Measurements from ENCODE around the gene USP10. TPM values are rescaled to one million over a fixed set of nuclear protein-coding genes. Genes with fewer than 3 reads are reported as not detected.

USP10 gene
- total RNA-seq, 4 donors from 2014 or later = 63.0 to 98.4 (median 70.9) TPM

DNA sequence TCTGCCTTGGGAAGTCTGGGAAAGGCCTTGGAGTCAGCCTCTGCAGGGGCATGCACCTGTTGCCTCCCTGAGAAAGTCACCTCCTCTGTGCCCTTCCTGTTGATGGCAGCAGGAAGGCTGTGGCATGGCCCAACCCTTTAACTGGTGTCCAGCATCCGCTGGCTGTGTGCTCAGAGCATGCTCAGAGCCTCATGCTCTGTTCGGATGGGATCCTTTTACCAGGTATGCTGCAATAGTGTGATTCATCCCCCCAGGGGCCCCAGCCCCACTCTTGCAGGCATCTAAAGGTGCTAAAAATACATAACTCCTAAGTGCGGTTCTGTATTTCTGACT is 26.6 kb upstream of the USP10 start:
- Histone ChIP-seq H3K27me3 (no peaks in the 10 kb centered on the region), H3K4me1 (no peaks in the 10 kb centered on the region), H3K27ac (no peak overlapping the region), H3K9me3 (no peaks in the 10 kb centered on the region), H3K36me3 (no peaks in the 10 kb centered on the region), H3K4me3 (replicated peaks in 1 of 3) (no peak overlapping the region)
- WGBS, 2 donors = 90 to 100% methylated on average over 2 of the region's 3 CpGs
- DNase-seq = no peak
- no peak for TF ChIP-seq CTCF (IDR thresholded peaks at IDR 0.05)
- TF ChIP-seq POLR2A (IDR thresholded peaks at IDR 0.05) = no peak
- intact Hi-C loops (cut with DNase I) = loop anchor here (2.0 kb wide), 1 partner anchor 52 kb away; no protein-coding TSS in a partner anchor

- H3K4me3 ChIP-seq (replicated peaks in 1 of 3) = no peak overlapping the region
- DNase-seq = no peak
- H3K27ac ChIP-seq = no peak overlapping the region
- TF ChIP-seq CTCF (IDR thresholded peaks at IDR 0.05) (no peak), POLR2A (IDR thresholded peaks at IDR 0.05) (no peak)
- 88 to 89% methylated on average over 3 of the region's 3 CpGs for WGBS, 2 donors
- intact Hi-C loops (cut with DNase I) = loop anchor here (2.0 kb wide), 1 partner anchor 51 kb away; no protein-coding TSS in a partner anchor
- H3K27me3 ChIP-seq = no peaks in the 10 kb centered on the region
- H3K9me3 ChIP-seq = no peaks in the 10 kb centered on the region
- no peaks in the 10 kb centered on the region for H3K36me3 ChIP-seq
- no peaks in the 10 kb centered on the region for H3K4me1 ChIP-seq
These were observed 26.2 kb upstream of the USP10 start for GRCh38 chr16:84673561-84673960.

DNA sequence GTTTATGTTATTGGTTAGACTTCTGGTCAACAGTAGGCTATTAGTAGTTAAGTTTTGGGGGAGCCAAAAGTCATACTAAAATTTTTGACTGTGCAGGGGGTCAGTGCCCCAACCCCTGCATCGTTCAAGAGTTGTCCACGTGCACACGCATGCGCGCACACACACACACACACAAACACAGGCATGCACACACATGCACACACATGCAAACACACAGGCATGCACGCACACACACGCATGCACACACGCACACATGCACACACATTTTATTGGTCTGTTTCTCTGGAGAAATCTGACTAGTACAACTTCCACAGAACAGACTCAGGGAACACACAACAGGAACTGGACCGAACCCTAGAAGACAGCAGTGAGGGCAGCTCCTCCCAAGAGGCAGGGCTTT is 24.4 kb upstream of the USP10 start:
- no peaks in the 10 kb centered on the region for H3K27me3 ChIP-seq
- H3K9me3 ChIP-seq = no peaks in the 10 kb centered on the region
- TF ChIP-seq POLR2A (IDR thresholded peaks at IDR 0.05) (no peak), CTCF (IDR thresholded peaks at IDR 0.05) (no peak)
- 81 to 87% methylated on average over 9 of the region's 9 CpGs for WGBS, 2 donors
- H3K27ac ChIP-seq = no peak overlapping the region
- H3K36me3 ChIP-seq = no peaks in the 10 kb centered on the region
- H3K4me3 ChIP-seq (replicated peaks in 1 of 3) = no peak overlapping the region
- intact Hi-C loops (cut with DNase I) = no loop called here
- no peak for DNase-seq
- H3K4me1 ChIP-seq = no peaks in the 10 kb centered on the region

GRCh38 chr16:84675884-84676283 is 23.9 kb upstream of the USP10 start:
- Histone ChIP-seq H3K27ac (no peak overlapping the region), H3K4me1 (no peaks in the 10 kb centered on the region), H3K4me3 (replicated peaks in 1 of 3) (no peak overlapping the region), H3K9me3 (no peaks in the 10 kb centered on the region), H3K27me3 (no peaks in the 10 kb centered on the region), H3K36me3 (no peaks in the 10 kb centered on the region)
- TF ChIP-seq CTCF (IDR thresholded peaks at IDR 0.05) = no peak
- no peak for TF ChIP-seq POLR2A (IDR thresholded peaks at IDR 0.05)
- 89 to 95% methylated on average over 2 of the region's 2 CpGs for WGBS, 2 donors
- DNase-seq = no peak
- intact Hi-C loops (cut with DNase I) = no loop called here

- DNase-seq = no peak
- Histone ChIP-seq H3K27ac (no peak overlapping the region), H3K4me3 (replicated peaks in 1 of 3) (no peak overlapping the region), H3K36me3 (no peaks in the 10 kb centered on the region), H3K4me1 (no peaks in the 10 kb centered on the region), H3K9me3 (no peaks in the 10 kb centered on the region), H3K27me3 (no peaks in the 10 kb centered on the region)
- WGBS, 2 donors = 81 to 83% methylated on average over 13 to 14 of the region's 14 CpGs
- TF ChIP-seq POLR2A (IDR thresholded peaks at IDR 0.05) (no peak), CTCF (IDR thresholded peaks at IDR 0.05) (no peak)
- intact Hi-C loops (cut with DNase I) = no loop called here
These were observed 22.6 kb upstream of the USP10 start for GRCh38 chr16:84677017-84677803.
